GM12878 (cell line): Measurements from ENCODE around the gene FTCDNL1. TPM values are rescaled to one million over a fixed set of nuclear protein-coding genes. Genes with fewer than 3 reads are reported as not detected.

Experiments used
- ATAC-seq: fragments of 200-7000 bp; cut with Tn5 transposase; 3 replicates; pipeline ENCODE4 v1.9.1; 2020; ENCODE audit warnings: mild to moderate bottlenecking, moderate library complexity
- BruUV-seq: library from RNA; stranded (reverse); fragments of 400-500 nt; replicated peaks from 2 replicates; lab custom pipeline; 2021; lab: Mats Ljungman, UMichigan
- CTCF ChIA-PET: fragments of 300-600 bp; sonication (Branson Sonifier 250); formaldehyde crosslinking; extraction: SDS; loops from one replicate; lab custom pipeline; 2021; ENCODE audit warnings: inconsistent platforms; lab: Yijun Ruan, JAX
- POLR2A ChIA-PET: fragments of 350-600 bp; formaldehyde crosslinking; extraction: SDS; loops from one replicate; lab custom pipeline; 2021; ENCODE audit warnings: inconsistent platforms; lab: Charles Lee
- RAD21 ChIA-PET: fragments of 300-600 bp; sonication (Branson Sonifier 250); formaldehyde crosslinking; loops from one replicate; lab custom pipeline; 2023; ENCODE audit warnings: antibody characterized with exemption; ENCODE audit not compliant: unreplicated experiment; lab: Charles Lee
- SMC1A ChIA-PET: fragments of 300-600 bp; sonication (Branson Sonifier 250); formaldehyde crosslinking; loops from one replicate; lab custom pipeline; 2023; ENCODE audit not compliant: unreplicated experiment, uncharacterized antibody; lab: Charles Lee
- DNase-seq: peaks from one replicate; pipeline ENCODE4 v3.0.0-alpha.2; 2011; ENCODE audit warnings: low read depth, low spot score
- FAIRE-seq: peaks from 3 replicates; lab custom pipeline; 2011; peaks lifted over from hg19 to GRCh38; lab: Jason Lieb, UNC
- H2AFZ ChIP-seq: 2 replicates; pipeline ENCODE4 v1.6.0; 2011; ENCODE audit warnings: low read depth, low read length, control low read depth; ENCODE audit not compliant: control insufficient read depth
- H3K27ac ChIP-seq: 2 replicates; pipeline ENCODE4 v1.5.1; 2011; ENCODE audit warnings: control low read depth; ENCODE audit not compliant: control insufficient read depth, insufficient read depth
- H3K27me3 ChIP-seq, 2 experiments: replicated peaks in 1 of 2; 2 replicates each; pipeline versions ENCODE4 v1.6.0 to v1.6.1; 2011; ENCODE audit warnings: low read length in 1 of 2; ENCODE audit not compliant: control insufficient read depth in 2 of 2, insufficient read depth in 2 of 2
- H3K36me3 ChIP-seq, 2 experiments: 2 replicates each; pipeline ENCODE4 v1.5.1; 2011; ENCODE audit warnings: low read length in 1 of 2; ENCODE audit not compliant: control insufficient read depth in 2 of 2, insufficient read depth in 2 of 2
- H3K4me1 ChIP-seq: 2 replicates; pipeline ENCODE4 v1.6.1; 2011; ENCODE audit warnings: mild to moderate bottlenecking, low read length, moderate library complexity, mixed read lengths; ENCODE audit not compliant: control insufficient read depth, insufficient read depth
- H3K4me2 ChIP-seq: 2 replicates; pipeline ENCODE4 v1.6.0; 2011; ENCODE audit warnings: control low read depth; ENCODE audit not compliant: control insufficient read depth, insufficient read depth
- H3K4me3 ChIP-seq: fragments of 200-600 bp; sonication (generic); 2 replicates; pipeline ENCODE4 v1.5.1; 2016
- H3K79me2 ChIP-seq: 2 replicates; pipeline ENCODE4 v1.6.0; 2011; ENCODE audit warnings: low read length; ENCODE audit not compliant: control insufficient read depth, insufficient read depth
- H3K9ac ChIP-seq: 2 replicates; pipeline ENCODE4 v1.8.0; 2011; ENCODE audit warnings: low read length, control low read depth, mixed read lengths; ENCODE audit not compliant: control insufficient read depth, insufficient read depth
- H3K9me3 ChIP-seq: replicated peaks from 3 replicates; pipeline ENCODE4 v1.5.1; 2011; ENCODE audit warnings: mild to moderate bottlenecking, low read length; ENCODE audit not compliant: control insufficient read depth, insufficient read depth
- H4K20me1 ChIP-seq: 2 replicates; pipeline ENCODE4 v1.6.0; 2011; ENCODE audit not compliant: control insufficient read depth, insufficient read depth
- BRCA1 ChIP-seq: IDR thresholded peaks from 2 replicates; pipeline ENCODE4 v1.6.1; 2011; ENCODE audit warnings: low read depth, low read length, improper control_type of control experiment
- E2F8 ChIP-seq: fragments of 450-650 bp; IDR thresholded peaks from 2 replicates; pipeline ENCODE4 v1.6.1; 2018; ENCODE audit warnings: mild to moderate bottlenecking, low read depth, moderate library complexity; ENCODE audit not compliant: partially characterized antibody
- ETV6 ChIP-seq, 2 experiments: fragments of 450-650 bp in 1 of 2; IDR thresholded peaks in 1 of 2; conservative IDR thresholded peaks in 1 of 2; 2 replicates each; pipeline ENCODE4 v1.6.1; 2014; ENCODE audit warnings: antibody characterized with exemption in 1 of 2, borderline replicate concordance in 1 of 2, low read depth in 1 of 2, mild to moderate bottlenecking in 1 of 2, moderate library complexity in 1 of 2
- EZH2 ChIP-seq: IDR thresholded peaks from 2 replicates; pipeline ENCODE4 v1.6.1; 2012; ENCODE audit warnings: low read depth, mild to moderate bottlenecking, control low read depth, inconsistent platforms, low read length, borderline replicate concordance; ENCODE audit not compliant: control insufficient read depth
- MTA3 ChIP-seq: IDR thresholded peaks from 2 replicates; pipeline ENCODE4 v1.6.1; 2012; ENCODE audit warnings: low read length, inconsistent platforms, borderline replicate concordance
- NBN ChIP-seq: fragments of 450-650 bp; IDR thresholded peaks from 2 replicates; pipeline ENCODE4 v1.6.1; 2016
- NR2C1 ChIP-seq: fragments of 450-650 bp; IDR thresholded peaks from 2 replicates; pipeline ENCODE4 v1.6.1; 2017; ENCODE audit warnings: antibody characterized with exemption, mild to moderate bottlenecking, moderate library complexity
- SIX5 ChIP-seq: IDR thresholded peaks from 2 replicates; pipeline ENCODE4 v1.6.1; 2011; ENCODE audit warnings: mild to moderate bottlenecking, low read depth, low read length, moderate library complexity; ENCODE audit not compliant: severe bottlenecking
- SMARCA5 ChIP-seq: fragments of 450-650 bp; IDR thresholded peaks from 2 replicates; pipeline ENCODE4 v1.6.1; 2017; ENCODE audit warnings: mild to moderate bottlenecking
- SPI1 ChIP-seq: IDR thresholded peaks from 2 replicates; pipeline ENCODE4 v1.6.1; 2011; ENCODE audit warnings: low read depth, mild to moderate bottlenecking, low read length, moderate library complexity, borderline replicate concordance; ENCODE audit not compliant: insufficient read depth
- SREBF1 ChIP-seq: IDR thresholded peaks from 2 replicates; pipeline ENCODE4 v1.6.1; 2012; ENCODE audit warnings: mild to moderate bottlenecking, low read length
- STAT3 ChIP-seq: IDR thresholded peaks from 2 replicates; pipeline ENCODE4 v1.6.1; 2011; ENCODE audit warnings: low read depth, low read length, improper control_type of control experiment
- TBL1XR1 ChIP-seq: IDR thresholded peaks from 2 replicates; pipeline ENCODE4 v1.6.1; 2012; ENCODE audit warnings: low read depth, low read length, improper control_type of control experiment
- TCF12 ChIP-seq: IDR thresholded peaks from 2 replicates; pipeline ENCODE4 v1.6.1; 2011; ENCODE audit warnings: low read depth, mild to moderate bottlenecking, low read length
- TCF7 ChIP-seq: IDR thresholded peaks from 2 replicates; pipeline ENCODE4 v1.6.1; 2014; ENCODE audit warnings: antibody characterized with exemption, borderline replicate concordance
- ZZZ3 ChIP-seq: IDR thresholded peaks from 2 replicates; pipeline ENCODE4 v1.6.1; 2011; ENCODE audit warnings: low read depth; ENCODE audit not compliant: control insufficient read depth, insufficient read length
- WGBS: methylation state at CpG from one replicate; pipeline ENCODE4 v1.1.6; 2016; ENCODE audit warnings: low lambda C conversion rate; ENCODE audit not compliant: insufficient replicate concordance, insufficient coverage; ENCODE audit errors: missing lambda C conversion rate; 5-methylcytosine and 5-hydroxymethylcytosine counted together
- in situ Hi-C: fragments of 300-500 bp; cut with MboI; formaldehyde crosslinking; loops from 9 replicates; pipeline ENCODE4 v1.14.3; 2018; ENCODE audit warnings: mixed read lengths
- intact Hi-C: fragments of 100-400 bp; cut with micrococcal nuclease; formaldehyde crosslinking; loops from one replicate; pipeline ENCODE4 v1.14.2; 2022; ENCODE audit not compliant: unreplicated experiment
- polyA plus RNA-seq, 11 experiments: library from polyadenylated mRNA; depleted of rRNA in 4 of 11; unstranded in 6 of 11; stranded (reverse) in 5 of 11; fragments of >200 nt; fragmentation: Nextera tagmentation in 4 of 11; fragmentation: Illumina TruSeq in 1 of 11; extraction: Ambion mirVana in 4 of 11; extraction: Trizol in 1 of 11; gene quantifications; 1 replicate in 1 of 11; 2 replicates in 10 of 11; pipeline versions ENCODE4 v1.2.1 to v1.2.3, GENCODE V29; 2011 to 2016; ENCODE audit warnings: inconsistent platforms in 2 of 11, missing spikeins in 2 of 11, low read depth in 1 of 11
- total RNA-seq, 4 experiments: library from RNA; depleted of rRNA in 3 of 4; stranded (reverse); fragments of >200 nt in 3 of 4; fragmentation: Illumina TruSeq in 1 of 4; extraction: Trizol in 1 of 4; gene quantifications; 2 replicates each; pipeline versions ENCODE4 v1.2.1 to v1.2.3, GENCODE V29; 2013 to 2021
- TF ChIP-seq, protein P1 (sequence below): fragments of 450-650 bp; IDR thresholded peaks from 2 replicates; pipeline ENCODE4 v1.6.1; 2017; ENCODE audit warnings: borderline replicate concordance
- TF ChIP-seq, protein P2 (sequence below): fragments of 450-650 bp; IDR thresholded peaks from 2 replicates; pipeline ENCODE4 v1.6.1; 2017; ENCODE audit warnings: mild to moderate bottlenecking, moderate library complexity

Gene FTCDNL1
- total and polyA plus RNA-seq, 10 of the 15 experiments (the other 5 are each of a cell fraction or from before 2014, with no cell fraction given): 0.15 to 3.9 (median 2.0) TPM

GRCh38 chr2:199734011-199734410, 117.0 kb downstream of the FTCDNL1 start:
- H3K36me3 ChIP-seq: no peaks in the 10 kb centered on the region
- RAD21 ChIA-PET: no interaction called here
- H3K4me2 ChIP-seq: no peak overlapping the region
- no TSS peak for BruUV-seq
- no peak overlapping the region for H3K4me3 ChIP-seq
- FAIRE-seq: no peak
- no peak for TF ChIP-seq TCF12
- TF ChIP-seq SPI1: no peak
- no peak for TF ChIP-seq E2F8
- TF ChIP-seq ZZZ3: no peak
- TF ChIP-seq, protein P1, sequence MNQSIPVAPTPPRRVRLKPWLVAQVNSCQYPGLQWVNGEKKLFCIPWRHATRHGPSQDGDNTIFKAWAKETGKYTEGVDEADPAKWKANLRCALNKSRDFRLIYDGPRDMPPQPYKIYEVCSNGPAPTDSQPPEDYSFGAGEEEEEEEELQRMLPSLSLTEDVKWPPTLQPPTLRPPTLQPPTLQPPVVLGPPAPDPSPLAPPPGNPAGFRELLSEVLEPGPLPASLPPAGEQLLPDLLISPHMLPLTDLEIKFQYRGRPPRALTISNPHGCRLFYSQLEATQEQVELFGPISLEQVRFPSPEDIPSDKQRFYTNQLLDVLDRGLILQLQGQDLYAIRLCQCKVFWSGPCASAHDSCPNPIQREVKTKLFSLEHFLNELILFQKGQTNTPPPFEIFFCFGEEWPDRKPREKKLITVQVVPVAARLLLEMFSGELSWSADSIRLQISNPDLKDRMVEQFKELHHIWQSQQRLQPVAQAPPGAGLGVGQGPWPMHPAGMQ: no peak
- TF ChIP-seq, protein P2, sequence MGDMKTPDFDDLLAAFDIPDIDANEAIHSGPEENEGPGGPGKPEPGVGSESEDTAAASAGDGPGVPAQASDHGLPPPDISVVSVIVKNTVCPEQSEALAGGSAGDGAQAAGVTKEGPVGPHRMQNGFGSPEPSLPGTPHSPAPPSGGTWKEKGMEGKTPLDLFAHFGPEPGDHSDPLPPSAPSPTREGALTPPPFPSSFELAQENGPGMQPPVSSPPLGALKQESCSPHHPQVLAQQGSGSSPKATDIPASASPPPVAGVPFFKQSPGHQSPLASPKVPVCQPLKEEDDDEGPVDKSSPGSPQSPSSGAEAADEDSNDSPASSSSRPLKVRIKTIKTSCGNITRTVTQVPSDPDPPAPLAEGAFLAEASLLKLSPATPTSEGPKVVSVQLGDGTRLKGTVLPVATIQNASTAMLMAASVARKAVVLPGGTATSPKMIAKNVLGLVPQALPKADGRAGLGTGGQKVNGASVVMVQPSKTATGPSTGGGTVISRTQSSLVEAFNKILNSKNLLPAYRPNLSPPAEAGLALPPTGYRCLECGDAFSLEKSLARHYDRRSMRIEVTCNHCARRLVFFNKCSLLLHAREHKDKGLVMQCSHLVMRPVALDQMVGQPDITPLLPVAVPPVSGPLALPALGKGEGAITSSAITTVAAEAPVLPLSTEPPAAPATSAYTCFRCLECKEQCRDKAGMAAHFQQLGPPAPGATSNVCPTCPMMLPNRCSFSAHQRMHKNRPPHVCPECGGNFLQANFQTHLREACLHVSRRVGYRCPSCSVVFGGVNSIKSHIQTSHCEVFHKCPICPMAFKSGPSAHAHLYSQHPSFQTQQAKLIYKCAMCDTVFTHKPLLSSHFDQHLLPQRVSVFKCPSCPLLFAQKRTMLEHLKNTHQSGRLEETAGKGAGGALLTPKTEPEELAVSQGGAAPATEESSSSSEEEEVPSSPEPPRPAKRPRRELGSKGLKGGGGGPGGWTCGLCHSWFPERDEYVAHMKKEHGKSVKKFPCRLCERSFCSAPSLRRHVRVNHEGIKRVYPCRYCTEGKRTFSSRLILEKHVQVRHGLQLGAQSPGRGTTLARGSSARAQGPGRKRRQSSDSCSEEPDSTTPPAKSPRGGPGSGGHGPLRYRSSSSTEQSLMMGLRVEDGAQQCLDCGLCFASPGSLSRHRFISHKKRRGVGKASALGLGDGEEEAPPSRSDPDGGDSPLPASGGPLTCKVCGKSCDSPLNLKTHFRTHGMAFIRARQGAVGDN: no peak
- TF ChIP-seq SIX5: no peak
- no peak for TF ChIP-seq SMARCA5
- TF ChIP-seq MTA3: no peak
- no peak for TF ChIP-seq BRCA1
- TF ChIP-seq TCF7: no peak
- no peak for TF ChIP-seq NBN
- TF ChIP-seq SREBF1: no peak
- TF ChIP-seq TBL1XR1: no peak
- no peak for TF ChIP-seq STAT3
- TF ChIP-seq ETV6 (conservative IDR thresholded peaks at IDR 0.05 in 1 of 2, IDR thresholded peaks at IDR 0.05 in 1 of 2; ENCODE audit: borderline replicate concordance in 1 of 2, low read depth in 1 of 2): no peak
- TF ChIP-seq EZH2: no peak
- no peak for TF ChIP-seq NR2C1
- TF ChIP-seq, all 136 proteins: peak for 0
- Histone ChIP-seq H3K9me3 (no peaks in the 10 kb centered on the region), H3K27me3 (peaks cover 0 to 2% of the 10 kb centered on the region in 2 experiments; a peak in 1 of 4 replicates), H3K9ac (no peak overlapping the region), H3K4me1 (no peaks in the 10 kb centered on the region), H3K27ac (no peak overlapping the region), H2AFZ (no peak overlapping the region), H3K79me2 (no peaks in the 10 kb centered on the region), H4K20me1 (no peaks in the 10 kb centered on the region)
- ChIA-PET POLR2A (no interaction called here), SMC1A (no interaction called here), CTCF (interaction anchor here (0.7 kb wide), 1 partner anchor 1145 kb away, joined by 3 read pairs; no protein-coding TSS in a partner anchor)
- ATAC-seq (no peak), DNase-seq (no peak)
- intact Hi-C loops (no loop called here), in situ Hi-C loops (no loop called here)
- WGBS: 52% methylated on average over 2 of the region's 2 CpGs
